Measurements from ENCODE around the gene MAGEA8.
A peak's percentile ranks its signal among the peaks of the same experiment; 100 is the strongest.
"Not testable (repeated sequence)": the region's sequence is repeated elsewhere in the genome, so short reads cannot be mapped to it uniquely, and the experiment has no call there.

Gene MAGEA8

DNA sequence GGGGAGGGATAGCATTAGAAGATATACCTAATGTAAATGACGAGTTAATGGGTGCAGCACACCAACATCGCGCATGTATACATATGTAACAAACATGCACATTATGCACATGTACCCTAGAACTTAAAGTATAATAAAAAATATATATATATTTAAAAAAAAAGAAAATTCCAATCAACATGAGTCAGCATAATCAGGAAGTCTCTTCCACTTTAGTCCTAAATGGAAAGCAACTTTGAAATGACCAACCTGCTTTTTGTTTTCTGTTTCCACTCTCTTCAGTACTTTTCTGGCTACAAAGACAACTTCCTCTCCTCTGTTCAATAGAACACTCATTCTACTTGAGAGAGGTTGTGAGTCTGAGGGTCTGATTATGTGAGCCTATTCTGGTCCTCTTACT is 13.5 kb upstream of the MAGEA8 start:
- no peak overlapping the region for H3K27ac ChIP-seq
- TF ChIP-seq, protein P1, sequence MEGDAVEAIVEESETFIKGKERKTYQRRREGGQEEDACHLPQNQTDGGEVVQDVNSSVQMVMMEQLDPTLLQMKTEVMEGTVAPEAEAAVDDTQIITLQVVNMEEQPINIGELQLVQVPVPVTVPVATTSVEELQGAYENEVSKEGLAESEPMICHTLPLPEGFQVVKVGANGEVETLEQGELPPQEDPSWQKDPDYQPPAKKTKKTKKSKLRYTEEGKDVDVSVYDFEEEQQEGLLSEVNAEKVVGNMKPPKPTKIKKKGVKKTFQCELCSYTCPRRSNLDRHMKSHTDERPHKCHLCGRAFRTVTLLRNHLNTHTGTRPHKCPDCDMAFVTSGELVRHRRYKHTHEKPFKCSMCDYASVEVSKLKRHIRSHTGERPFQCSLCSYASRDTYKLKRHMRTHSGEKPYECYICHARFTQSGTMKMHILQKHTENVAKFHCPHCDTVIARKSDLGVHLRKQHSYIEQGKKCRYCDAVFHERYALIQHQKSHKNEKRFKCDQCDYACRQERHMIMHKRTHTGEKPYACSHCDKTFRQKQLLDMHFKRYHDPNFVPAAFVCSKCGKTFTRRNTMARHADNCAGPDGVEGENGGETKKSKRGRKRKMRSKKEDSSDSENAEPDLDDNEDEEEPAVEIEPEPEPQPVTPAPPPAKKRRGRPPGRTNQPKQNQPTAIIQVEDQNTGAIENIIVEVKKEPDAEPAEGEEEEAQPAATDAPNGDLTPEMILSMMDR (conservative IDR thresholded peaks at IDR 0.05): no peak
- TF ChIP-seq ZFX (IDR thresholded peaks at IDR 0.05): no peak

DNA sequence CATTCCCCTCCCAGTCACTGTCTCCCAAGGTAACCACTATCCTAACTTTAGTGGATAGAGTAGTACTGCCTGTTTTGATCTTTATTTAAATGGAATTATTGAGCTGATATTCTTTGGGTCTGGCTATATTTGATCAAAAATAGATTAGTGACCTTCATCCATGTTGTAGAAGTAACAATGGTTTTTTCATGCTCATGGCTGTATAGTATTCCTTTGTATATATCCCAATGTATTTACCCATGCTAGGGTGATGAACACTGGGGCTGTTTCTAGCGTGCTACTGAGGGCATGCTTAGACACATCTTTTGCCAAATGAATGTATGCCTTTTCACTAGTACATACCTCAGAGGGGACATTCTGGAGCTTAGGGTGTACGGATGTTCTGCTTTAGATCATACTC is 10.1 kb upstream of the MAGEA8 start:
- TF ChIP-seq, protein P1 (conservative IDR thresholded peaks at IDR 0.05): no peak
- TF ChIP-seq ZFX (IDR thresholded peaks at IDR 0.05): no peak
- H3K27ac ChIP-seq: no peak overlapping the region

DNA sequence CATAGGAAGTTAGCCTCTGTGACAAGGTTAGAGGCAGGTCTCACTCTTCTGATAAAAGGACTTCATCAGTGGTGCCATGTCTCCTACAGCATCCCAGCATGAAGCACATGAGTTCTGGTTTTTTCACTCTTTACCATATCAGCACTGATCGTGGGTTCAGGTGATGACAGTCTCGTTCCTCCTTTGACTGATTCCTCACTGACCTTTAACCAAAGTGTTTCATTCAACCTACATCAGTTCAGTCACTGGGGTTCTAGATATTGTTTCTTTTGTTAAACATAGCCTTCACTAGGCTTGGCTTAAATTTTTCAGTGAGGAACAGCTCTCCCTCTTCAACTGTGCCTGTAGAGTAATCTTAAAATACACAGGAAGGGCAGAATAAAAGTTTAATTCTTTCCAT is 9.6 kb upstream of the MAGEA8 start:
- no peak overlapping the region for H3K27ac ChIP-seq
- TF ChIP-seq ZFX (IDR thresholded peaks at IDR 0.05): no peak
- TF ChIP-seq, protein P1 (conservative IDR thresholded peaks at IDR 0.05): no peak

DNA sequence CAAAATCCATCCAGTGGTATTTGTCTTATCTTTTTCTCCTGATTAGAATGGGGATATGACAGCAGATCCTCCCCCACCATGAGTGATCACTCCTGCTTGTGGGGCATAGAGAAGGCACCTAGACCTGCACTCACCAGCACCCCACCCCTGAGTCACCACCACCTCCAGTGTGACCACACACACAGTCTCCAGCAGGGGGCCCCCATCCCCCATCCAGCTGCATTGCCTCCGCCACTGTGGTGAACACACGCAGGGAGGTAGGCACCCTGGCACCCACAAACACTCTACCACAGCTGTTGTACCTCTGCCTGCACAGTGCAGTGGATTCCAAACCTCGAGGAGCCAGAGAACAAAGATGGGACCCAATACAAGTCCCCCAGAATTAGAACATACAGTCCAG is 9.0 kb upstream of the MAGEA8 start:
- TF ChIP-seq, protein P1 (conservative IDR thresholded peaks at IDR 0.05): peak; percentile 32
- TF ChIP-seq ZFX (IDR thresholded peaks at IDR 0.05): no peak
- no peak overlapping the region for H3K27ac ChIP-seq

DNA sequence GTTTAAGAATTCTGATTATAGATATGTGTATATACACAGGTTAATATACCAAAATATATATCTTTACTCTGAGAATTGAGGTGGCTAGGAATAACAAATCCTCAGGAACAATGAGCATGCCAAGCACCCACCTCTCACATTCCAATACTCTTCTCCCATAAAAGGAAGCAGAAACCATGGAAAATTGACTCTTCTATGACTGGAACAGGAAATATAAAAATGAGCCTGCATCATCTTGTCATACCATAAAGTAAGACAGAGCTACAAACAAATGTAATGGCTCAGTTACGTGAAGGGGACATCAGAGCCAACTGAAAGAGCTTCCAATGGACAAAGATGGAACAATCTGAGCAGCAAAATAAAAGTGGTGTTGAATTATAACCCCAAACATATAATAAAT is 3.8 kb upstream of the MAGEA8 start:
- TF ChIP-seq ZFX (IDR thresholded peaks at IDR 0.05): no peak
- TF ChIP-seq, protein P1 (conservative IDR thresholded peaks at IDR 0.05): no peak
- H3K27ac ChIP-seq: no peak overlapping the region

DNA sequence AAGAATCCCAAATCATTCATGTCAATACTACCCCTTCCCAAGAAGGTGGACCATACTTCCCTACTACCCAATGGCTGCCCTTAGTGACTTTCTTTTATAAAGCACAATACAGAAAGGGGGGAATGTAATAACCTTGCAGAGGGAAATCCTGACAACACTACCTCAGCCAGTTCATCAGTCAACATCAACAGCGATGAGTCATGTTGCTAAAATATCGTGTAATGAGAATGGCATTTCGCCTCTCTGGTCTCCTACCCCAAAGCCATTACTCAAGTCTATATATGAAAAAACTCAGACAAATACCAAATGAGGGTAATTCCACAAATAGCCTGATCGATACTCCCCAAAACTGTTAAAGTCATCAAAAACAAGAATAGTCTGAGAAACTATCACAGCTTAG is 3.3 kb upstream of the MAGEA8 start:
- no peak overlapping the region for H3K27ac ChIP-seq
- no peak for TF ChIP-seq ZFX (IDR thresholded peaks at IDR 0.05)
- TF ChIP-seq, protein P1 (conservative IDR thresholded peaks at IDR 0.05): no peak

DNA sequence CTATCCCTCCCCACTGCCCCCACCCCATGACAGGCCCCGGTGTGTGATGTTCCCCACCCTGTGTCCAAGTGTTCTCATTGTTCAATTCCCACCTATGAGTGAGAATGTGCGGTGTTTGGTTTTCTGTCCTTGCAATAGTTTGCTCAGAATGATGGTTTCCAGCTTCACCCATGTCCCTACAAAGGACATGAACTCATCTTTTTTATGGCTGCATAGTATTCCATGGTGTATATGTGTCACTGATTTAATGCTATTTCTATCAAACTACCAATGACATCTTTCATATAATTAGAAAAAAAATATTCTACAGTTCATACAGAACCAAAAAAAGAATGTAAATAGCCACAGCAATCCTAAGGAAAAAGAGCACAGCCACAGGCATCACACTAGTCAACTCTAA is 9.8 kb downstream of the MAGEA8 start:
- not testable (repeated sequence) for H3K27ac ChIP-seq

DNA sequence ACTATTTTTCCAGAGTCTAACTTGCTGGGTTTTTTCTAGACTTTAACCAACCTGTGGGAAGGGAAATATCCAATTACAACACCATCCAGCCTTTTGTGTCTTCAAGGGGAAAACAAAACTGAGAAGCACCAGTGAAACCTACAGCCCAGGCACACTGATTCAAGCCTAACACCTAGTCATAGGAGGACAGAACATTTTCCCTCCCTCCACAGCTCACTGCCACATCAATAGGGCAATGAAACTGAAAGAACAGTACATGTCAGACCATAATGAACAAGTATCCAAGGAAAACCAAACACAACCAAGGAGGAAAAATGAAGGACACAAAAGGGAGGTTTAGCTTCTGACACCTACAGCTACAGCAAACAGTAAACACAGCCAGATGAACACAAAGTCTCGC is 17.6 kb downstream of the MAGEA8 start:
- TF ChIP-seq, protein P1 (conservative IDR thresholded peaks at IDR 0.05): no peak
- no peak for TF ChIP-seq ZFX (IDR thresholded peaks at IDR 0.05)
- H3K27ac ChIP-seq: no peak overlapping the region

Measured in C4-2B (cell line).